ENCODE results near the gene SORBS1. TPM values are rescaled to one million over a fixed set of nuclear protein-coding genes. Genes with fewer than 3 reads are reported as not detected.
"Not testable (repeated sequence)": the region's sequence is repeated elsewhere in the genome, so short reads cannot be mapped to it uniquely, and the experiment has no call there.

The SORBS1 gene
- total RNA-seq, 2 experiments from 2014 or later, result 0.24 to 0.47 TPM

- ChIA-PET POLR2A (no interaction called here), CTCF (interaction anchor here (1.3 kb wide), 1 partner anchor 103 kb away, joined by 3 read pairs; no protein-coding TSS in a partner anchor)
- Mint-ChIP-seq H3K4me3 (no peak overlapping the region), H3K4me1 (ENCODE audit: low read depth) (no peaks in the 10 kb centered on the region), H3K27me3 (ENCODE audit: low read depth) (peaks cover 12% of the 10 kb centered on the region), H3K36me3 (ENCODE audit: low read depth) (no peaks in the 10 kb centered on the region), H3K27ac (no peak overlapping the region), H3K9me3 (ENCODE audit: insufficient read depth) (no peaks in the 10 kb centered on the region)
- DNase-seq, result no peak
- ATAC-seq, result no peak
These were observed 210.8 kb downstream of the SORBS1 start for GRCh38 chr10:95350219-95350829.

GRCh38 chr10:95347402-95347766 lies 213.8 kb downstream of the SORBS1 start:
- H3K27me3 Mint-ChIP-seq (ENCODE audit: low read depth), result peaks cover 12% of the 10 kb centered on the region
- POLR2A ChIA-PET; H3K9me3 Mint-ChIP-seq (ENCODE audit: insufficient read depth); ATAC-seq; CTCF ChIA-PET; H3K4me1 Mint-ChIP-seq (ENCODE audit: low read depth); H3K27ac Mint-ChIP-seq; H3K4me3 Mint-ChIP-seq; DNase-seq; H3K36me3 Mint-ChIP-seq (ENCODE audit: low read depth): not testable (repeated sequence)

DNA sequence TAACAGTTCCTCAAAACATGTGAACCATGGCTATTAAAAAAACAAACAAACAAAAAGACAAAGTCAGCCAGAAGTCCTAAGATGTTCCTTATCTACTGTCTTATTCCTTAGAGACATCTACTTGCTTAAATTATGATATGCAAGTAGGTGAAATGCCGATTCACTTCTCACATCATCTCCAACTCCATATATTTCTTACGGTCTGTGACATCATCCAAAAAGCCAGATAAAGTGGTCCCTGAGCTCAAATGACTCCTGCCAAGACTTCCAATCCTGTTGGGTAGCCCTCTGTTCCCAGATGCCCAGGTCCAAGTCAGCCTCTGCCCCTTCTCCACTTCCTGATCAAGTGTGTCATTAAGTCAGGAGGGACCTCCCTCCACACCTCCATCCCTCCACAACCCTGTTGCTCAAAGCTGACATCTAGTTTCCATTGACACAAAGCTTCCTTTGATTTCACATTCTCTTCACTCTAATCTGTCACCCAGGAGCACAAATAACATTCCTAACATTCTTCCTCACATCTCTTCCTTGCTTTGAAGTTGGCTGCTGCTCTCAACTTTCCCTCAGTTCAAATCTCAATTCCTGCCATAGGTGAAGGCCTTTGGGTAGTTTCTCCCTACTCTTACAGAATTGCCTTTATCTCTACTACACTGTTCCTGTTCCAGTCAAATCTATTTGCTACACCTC lies 214.3 kb downstream of the SORBS1 start:
- no peaks in the 10 kb centered on the region for H3K4me1 Mint-ChIP-seq (ENCODE audit: low read depth)
- DNase-seq (no peak), ATAC-seq (no peak)
- peaks cover 12% of the 10 kb centered on the region for H3K27me3 Mint-ChIP-seq (ENCODE audit: low read depth)
- no peaks in the 10 kb centered on the region for H3K36me3 Mint-ChIP-seq (ENCODE audit: low read depth)
- H3K9me3 Mint-ChIP-seq (ENCODE audit: insufficient read depth), result no peaks in the 10 kb centered on the region
- H3K27ac Mint-ChIP-seq, result no peak overlapping the region
- POLR2A ChIA-PET, result no interaction called here
- no peak overlapping the region for H3K4me3 Mint-ChIP-seq
- CTCF ChIA-PET, result no interaction called here

DNA sequence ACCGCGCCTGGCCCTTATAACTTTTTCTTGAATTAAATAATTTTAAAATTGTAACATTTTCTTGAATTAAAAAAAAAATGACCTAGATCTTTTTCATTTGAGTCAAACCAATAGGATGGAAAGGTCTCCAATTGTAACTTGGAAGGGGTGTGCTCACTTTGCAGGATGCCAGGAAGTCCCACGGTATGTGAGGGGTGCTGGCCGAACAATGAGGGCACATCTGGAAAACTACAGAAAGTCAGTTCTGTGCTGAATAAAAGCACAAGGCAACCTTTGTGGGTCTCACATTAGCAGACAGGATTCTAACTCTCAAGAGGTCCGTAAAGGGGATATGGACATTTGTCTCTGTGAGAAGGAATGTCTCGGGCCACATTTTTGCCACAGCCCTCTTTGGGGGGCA lies 217.6 kb downstream of the SORBS1 start:
- CTCF ChIA-PET, result no interaction called here
- H3K9me3 Mint-ChIP-seq (ENCODE audit: insufficient read depth), result no peaks in the 10 kb centered on the region
- ATAC-seq, result no peak

GRCh38 chr10:95341716-95342130 lies 219.4 kb downstream of the SORBS1 start:
- H3K4me3 Mint-ChIP-seq, result no peak overlapping the region
- no peak overlapping the region for H3K27ac Mint-ChIP-seq
- ChIA-PET POLR2A (no interaction called here), CTCF (interaction anchor here (1.0 kb wide), 1 partner anchor 95 kb away, joined by 3 read pairs; no protein-coding TSS in a partner anchor)
- H3K9me3 Mint-ChIP-seq (ENCODE audit: insufficient read depth), result no peaks in the 10 kb centered on the region
- no peaks in the 10 kb centered on the region for H3K36me3 Mint-ChIP-seq (ENCODE audit: low read depth)
- ATAC-seq (no peak), DNase-seq (no peak)
- H3K27me3 Mint-ChIP-seq (ENCODE audit: low read depth), result peaks cover 5% of the 10 kb centered on the region
- no peaks in the 10 kb centered on the region for H3K4me1 Mint-ChIP-seq (ENCODE audit: low read depth)

More for the DNA sequence above, 217.6 kb downstream of the SORBS1 start:
- H3K4me3 Mint-ChIP-seq, result no peak overlapping the region
- POLR2A ChIA-PET, result no interaction called here
- H3K4me1 Mint-ChIP-seq (ENCODE audit: low read depth), result no peaks in the 10 kb centered on the region
- no peak for DNase-seq
- no peak overlapping the region for H3K27ac Mint-ChIP-seq
- peaks cover 11% of the 10 kb centered on the region for H3K27me3 Mint-ChIP-seq (ENCODE audit: low read depth)
- H3K36me3 Mint-ChIP-seq (ENCODE audit: low read depth), result no peaks in the 10 kb centered on the region

- Mint-ChIP-seq H3K9me3 (ENCODE audit: insufficient read depth) (no peaks in the 10 kb centered on the region), H3K27me3 (ENCODE audit: low read depth) (no peaks in the 10 kb centered on the region), H3K4me1 (ENCODE audit: low read depth) (no peaks in the 10 kb centered on the region), H3K27ac (no peak overlapping the region), H3K36me3 (ENCODE audit: low read depth) (no peaks in the 10 kb centered on the region), H3K4me3 (no peak overlapping the region)
- POLR2A ChIA-PET, result no interaction called here
- no peak for ATAC-seq
- no peak for DNase-seq
- CTCF ChIA-PET, result interaction anchor here (1.5 kb wide), 1 partner anchor 34 kb away, joined by 3 read pairs; no protein-coding TSS in a partner anchor
These were observed 221.3 kb downstream of the SORBS1 start for GRCh38 chr10:95339863-95340262.

DNA sequence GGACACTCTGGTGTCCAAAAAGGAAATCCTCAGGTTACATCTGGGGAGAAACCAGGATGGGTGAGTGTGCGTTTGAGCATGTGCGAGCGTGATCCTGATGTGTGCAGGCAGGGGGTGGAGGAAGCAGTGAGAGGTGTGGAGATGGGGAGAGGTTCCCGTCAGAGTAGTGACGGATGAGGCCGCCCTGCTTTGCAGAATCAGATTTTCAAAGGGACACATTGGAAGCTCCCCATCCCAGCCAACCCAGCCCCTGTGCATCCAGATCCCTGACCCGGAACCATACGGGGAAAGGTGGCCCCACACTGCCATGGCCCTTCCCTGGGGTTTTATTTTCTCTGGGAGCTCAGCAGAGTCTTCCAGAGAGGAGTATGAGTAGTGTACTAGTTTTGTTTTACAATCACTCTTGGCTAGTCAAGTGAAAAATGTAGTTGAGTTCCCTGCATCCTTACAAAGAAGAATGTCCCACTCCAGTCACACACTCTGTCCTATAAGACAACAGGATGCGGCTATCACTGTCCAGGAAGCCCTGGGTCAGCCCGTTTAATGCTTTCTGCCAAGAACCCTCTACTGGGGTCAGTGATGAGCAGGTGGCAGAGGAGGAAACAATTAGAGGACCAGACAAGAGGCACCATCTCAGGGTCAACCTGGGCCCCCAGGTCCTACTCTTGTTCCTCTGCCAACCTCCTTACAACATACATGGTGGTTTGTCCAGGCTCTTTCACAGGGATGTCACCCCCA lies 223.6 kb downstream of the SORBS1 start:
- no peaks in the 10 kb centered on the region for H3K27me3 Mint-ChIP-seq (ENCODE audit: low read depth)
- H3K36me3 Mint-ChIP-seq (ENCODE audit: low read depth), result no peaks in the 10 kb centered on the region
- no peaks in the 10 kb centered on the region for H3K9me3 Mint-ChIP-seq (ENCODE audit: insufficient read depth)
- ATAC-seq, result no peak
- no peak overlapping the region for H3K27ac Mint-ChIP-seq
- POLR2A ChIA-PET, result no interaction called here
- H3K4me3 Mint-ChIP-seq, result no peak overlapping the region
- CTCF ChIA-PET, result no interaction called here
- H3K4me1 Mint-ChIP-seq (ENCODE audit: low read depth), result no peaks in the 10 kb centered on the region
- no peak for DNase-seq

- Mint-ChIP-seq H3K9me3 (ENCODE audit: insufficient read depth) (no peaks in the 10 kb centered on the region), H3K4me1 (ENCODE audit: low read depth) (no peaks in the 10 kb centered on the region), H3K27me3 (ENCODE audit: low read depth) (no peaks in the 10 kb centered on the region), H3K36me3 (ENCODE audit: low read depth) (no peaks in the 10 kb centered on the region), H3K4me3 (no peak overlapping the region), H3K27ac (no peak overlapping the region)
- CTCF ChIA-PET, result interaction anchor here (1.0 kb wide), 1 partner anchor 12 kb away, joined by 3 read pairs; no protein-coding TSS in a partner anchor
- POLR2A ChIA-PET, result no interaction called here
- DNase-seq (no peak), ATAC-seq (no peak)
These were observed 224.5 kb downstream of the SORBS1 start for GRCh38 chr10:95336702-95337101.

- POLR2A ChIA-PET, result no interaction called here
- no peaks in the 10 kb centered on the region for H3K4me1 Mint-ChIP-seq (ENCODE audit: low read depth)
- H3K36me3 Mint-ChIP-seq (ENCODE audit: low read depth), result no peaks in the 10 kb centered on the region
- CTCF ChIA-PET, result interaction anchor here (1.0 kb wide), 1 partner anchor 13 kb away, joined by 3 read pairs; no protein-coding TSS in a partner anchor
- ATAC-seq, result no peak
- no peaks in the 10 kb centered on the region for H3K9me3 Mint-ChIP-seq (ENCODE audit: insufficient read depth)
- H3K4me3 Mint-ChIP-seq, result no peak overlapping the region
- no peaks in the 10 kb centered on the region for H3K27me3 Mint-ChIP-seq (ENCODE audit: low read depth)
- no peak overlapping the region for H3K27ac Mint-ChIP-seq
- DNase-seq, result no peak
These were observed 225.1 kb downstream of the SORBS1 start for GRCh38 chr10:95335933-95336699.

GRCh38 chr10:95334805-95335144 lies 226.4 kb downstream of the SORBS1 start:
- DNase-seq, result no peak
- no peak overlapping the region for H3K27ac Mint-ChIP-seq
- no peaks in the 10 kb centered on the region for H3K9me3 Mint-ChIP-seq (ENCODE audit: insufficient read depth)
- no peak for ATAC-seq
- no peaks in the 10 kb centered on the region for H3K27me3 Mint-ChIP-seq (ENCODE audit: low read depth)
- H3K4me3 Mint-ChIP-seq, result no peak overlapping the region
- CTCF ChIA-PET, result no interaction called here
- POLR2A ChIA-PET, result no interaction called here
- H3K4me1 Mint-ChIP-seq (ENCODE audit: low read depth), result no peaks in the 10 kb centered on the region
- H3K36me3 Mint-ChIP-seq (ENCODE audit: low read depth), result no peaks in the 10 kb centered on the region

- Mint-ChIP-seq H3K4me3 (no peak overlapping the region), H3K9me3 (ENCODE audit: insufficient read depth) (no peaks in the 10 kb centered on the region), H3K27me3 (ENCODE audit: low read depth) (peaks cover 3% of the 10 kb centered on the region), H3K27ac (no peak overlapping the region), H3K36me3 (ENCODE audit: low read depth) (no peaks in the 10 kb centered on the region), H3K4me1 (ENCODE audit: low read depth) (no peaks in the 10 kb centered on the region)
- ChIA-PET POLR2A (no interaction called here), CTCF (interaction anchor here (1.2 kb wide), 1 partner anchor 90 kb away, joined by 3 read pairs; no protein-coding TSS in a partner anchor)
- DNase-seq (no peak), ATAC-seq (no peak)
These were observed 227.0 kb downstream of the SORBS1 start for GRCh38 chr10:95333997-95334804.
